Osteocyte (in vitro differentiated cells): ENCODE measurements around the gene VSIG1. TPM values are rescaled to one million over a fixed set of nuclear protein-coding genes. Genes with fewer than 3 reads are reported as not detected.

Experiments
- DNase-seq: peaks from one replicate; pipeline ENCODE4 v3.0.0; 2021; ENCODE audit warnings: mixed read lengths; ENCODE audit not compliant: unreplicated experiment; ENCODE audit errors: extremely low spot score
- H3K27ac Mint-ChIP-seq: one replicate; pipeline ENCODE4 v1.8.0; 2021; ENCODE audit warnings: mild to moderate bottlenecking, mixed read lengths; ENCODE audit not compliant: unreplicated experiment
- H3K27me3 Mint-ChIP-seq: one replicate; pipeline ENCODE4 v1.8.0; 2021; ENCODE audit warnings: mixed read lengths; ENCODE audit not compliant: unreplicated experiment
- H3K36me3 Mint-ChIP-seq: one replicate; pipeline ENCODE4 v1.8.0; 2021; ENCODE audit warnings: mixed read lengths; ENCODE audit not compliant: unreplicated experiment
- H3K4me1 Mint-ChIP-seq: one replicate; pipeline ENCODE4 v1.8.0; 2021; ENCODE audit warnings: mixed read lengths; ENCODE audit not compliant: unreplicated experiment
- H3K4me3 Mint-ChIP-seq: one replicate; pipeline ENCODE4 v1.8.0; 2021; ENCODE audit warnings: mild to moderate bottlenecking, moderate library complexity, mixed read lengths; ENCODE audit not compliant: unreplicated experiment
- H3K9me3 Mint-ChIP-seq: one replicate; pipeline ENCODE4 v1.8.0; 2021; ENCODE audit warnings: mixed read lengths; ENCODE audit not compliant: unreplicated experiment
- total RNA-seq: library from RNA; stranded (reverse); gene quantifications from 2 replicates; pipeline ENCODE4 v1.2.1, GENCODE V29; 2021
- TF ChIP-seq, protein P1 (sequence below): fragments of 200-600 bp; sonication (generic); IDR thresholded peaks from 2 replicates; pipeline ENCODE4 v1.5.0; 2021; ENCODE audit warnings: antibody characterized with exemption, mild to moderate bottlenecking, moderate library complexity

The VSIG1 gene
- total RNA-seq, 1 donor from 2014 or later, result not detected

DNA sequence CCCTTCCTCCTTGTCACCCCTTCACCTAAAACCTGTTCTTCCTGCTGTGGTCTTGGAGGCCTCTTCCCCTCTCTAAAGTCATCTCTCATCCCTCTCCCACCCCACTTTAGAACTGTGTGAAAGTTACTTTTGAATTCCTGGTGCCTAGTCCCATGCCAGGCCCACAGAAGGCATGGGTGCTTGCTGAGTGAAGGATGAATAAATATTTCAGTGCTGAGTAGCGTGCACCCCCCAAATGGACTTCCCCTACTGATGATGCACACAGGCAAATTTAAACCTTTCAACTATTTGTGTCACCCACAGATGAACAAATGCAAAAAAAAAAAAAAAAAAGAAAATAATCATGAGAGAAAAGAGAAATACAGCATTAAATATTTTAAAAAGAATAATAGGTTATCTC is 26.7 kb downstream of the VSIG1 start:
- no peak overlapping the region for H3K4me3 Mint-ChIP-seq
- no peaks in the 10 kb centered on the region for H3K36me3 Mint-ChIP-seq
- H3K27me3 Mint-ChIP-seq, result peaks cover 70% of the 10 kb centered on the region

GRCh38 chrX:108072746-108073145 is 27.9 kb downstream of the VSIG1 start:
- H3K27ac Mint-ChIP-seq, result no peak overlapping the region

More for the DNA sequence above, 26.7 kb downstream of the VSIG1 start:
- Mint-ChIP-seq H3K27ac (no peak overlapping the region), H3K9me3 (no peaks in the 10 kb centered on the region), H3K4me1 (no peaks in the 10 kb centered on the region)
- TF ChIP-seq, protein P1, sequence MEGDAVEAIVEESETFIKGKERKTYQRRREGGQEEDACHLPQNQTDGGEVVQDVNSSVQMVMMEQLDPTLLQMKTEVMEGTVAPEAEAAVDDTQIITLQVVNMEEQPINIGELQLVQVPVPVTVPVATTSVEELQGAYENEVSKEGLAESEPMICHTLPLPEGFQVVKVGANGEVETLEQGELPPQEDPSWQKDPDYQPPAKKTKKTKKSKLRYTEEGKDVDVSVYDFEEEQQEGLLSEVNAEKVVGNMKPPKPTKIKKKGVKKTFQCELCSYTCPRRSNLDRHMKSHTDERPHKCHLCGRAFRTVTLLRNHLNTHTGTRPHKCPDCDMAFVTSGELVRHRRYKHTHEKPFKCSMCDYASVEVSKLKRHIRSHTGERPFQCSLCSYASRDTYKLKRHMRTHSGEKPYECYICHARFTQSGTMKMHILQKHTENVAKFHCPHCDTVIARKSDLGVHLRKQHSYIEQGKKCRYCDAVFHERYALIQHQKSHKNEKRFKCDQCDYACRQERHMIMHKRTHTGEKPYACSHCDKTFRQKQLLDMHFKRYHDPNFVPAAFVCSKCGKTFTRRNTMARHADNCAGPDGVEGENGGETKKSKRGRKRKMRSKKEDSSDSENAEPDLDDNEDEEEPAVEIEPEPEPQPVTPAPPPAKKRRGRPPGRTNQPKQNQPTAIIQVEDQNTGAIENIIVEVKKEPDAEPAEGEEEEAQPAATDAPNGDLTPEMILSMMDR, result no peak
- DNase-seq, result no peak

DNA sequence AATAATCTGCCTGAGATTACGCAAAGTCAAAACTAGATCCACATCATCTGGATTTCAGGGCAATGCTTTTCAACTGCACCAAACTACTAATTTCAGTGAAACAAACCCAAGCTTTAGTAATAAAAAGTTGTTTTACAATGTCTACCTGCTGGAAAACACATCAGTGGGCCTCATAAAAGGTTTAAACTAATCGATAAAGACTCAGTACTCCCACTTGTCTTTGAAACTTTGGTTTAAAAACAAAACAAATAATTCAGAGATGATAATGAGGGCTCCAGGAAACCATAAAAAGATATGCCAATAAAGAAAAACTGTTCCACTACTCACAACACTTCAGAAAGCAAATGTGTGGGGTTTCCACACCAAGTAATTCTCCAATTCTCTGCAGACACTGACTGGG is 36.2 kb downstream of the VSIG1 start:
- no peak for DNase-seq
- Mint-ChIP-seq H3K27me3 (peaks cover 17% of the 10 kb centered on the region), H3K4me3 (no peak overlapping the region), H3K4me1 (no peaks in the 10 kb centered on the region), H3K9me3 (no peaks in the 10 kb centered on the region), H3K36me3 (peaks cover 20% of the 10 kb centered on the region), H3K27ac (no peak overlapping the region)
- TF ChIP-seq, protein P1, result no peak

More at GRCh38 chrX:108072746-108073145, 27.9 kb downstream of the VSIG1 start:
- Mint-ChIP-seq H3K4me1 (no peaks in the 10 kb centered on the region), H3K36me3 (no peaks in the 10 kb centered on the region), H3K27me3 (peaks cover 59% of the 10 kb centered on the region), H3K4me3 (no peak overlapping the region), H3K9me3 (no peaks in the 10 kb centered on the region)
- no peak for DNase-seq
- TF ChIP-seq, protein P1, result no peak

GRCh38 chrX:108087792-108088191 is 42.9 kb downstream of the VSIG1 start:
- DNase-seq, result no peak
- Mint-ChIP-seq H3K9me3 (no peaks in the 10 kb centered on the region), H3K36me3 (peaks cover 33% of the 10 kb centered on the region), H3K27ac (no peak overlapping the region), H3K4me3 (no peak overlapping the region), H3K4me1 (peaks cover 12% of the 10 kb centered on the region), H3K27me3 (no peaks in the 10 kb centered on the region)
- TF ChIP-seq, protein P1, result no peak

GRCh38 chrX:108088511-108088910 is 43.6 kb downstream of the VSIG1 start:
- Mint-ChIP-seq H3K27ac (no peak overlapping the region), H3K4me1 (peaks cover 13% of the 10 kb centered on the region), H3K27me3 (no peaks in the 10 kb centered on the region), H3K9me3 (no peaks in the 10 kb centered on the region), H3K36me3 (peaks cover 29% of the 10 kb centered on the region), H3K4me3 (no peak overlapping the region)
- DNase-seq, result no peak
- TF ChIP-seq, protein P1, result no peak
